Glomerular visceral epithelial cell (primary cell): ENCODE results near the gene ACSM3.
"Not testable (repeated sequence)": the region's sequence is repeated elsewhere in the genome, so short reads cannot be mapped to it uniquely, and the experiment has no call there.

ENCODE experiments used
- DNase-seq: peaks from one replicate; pipeline ENCODE4 v3.0.0-alpha.2; 2016; ENCODE audit errors: extremely low spot score

Gene ACSM3, protein sequence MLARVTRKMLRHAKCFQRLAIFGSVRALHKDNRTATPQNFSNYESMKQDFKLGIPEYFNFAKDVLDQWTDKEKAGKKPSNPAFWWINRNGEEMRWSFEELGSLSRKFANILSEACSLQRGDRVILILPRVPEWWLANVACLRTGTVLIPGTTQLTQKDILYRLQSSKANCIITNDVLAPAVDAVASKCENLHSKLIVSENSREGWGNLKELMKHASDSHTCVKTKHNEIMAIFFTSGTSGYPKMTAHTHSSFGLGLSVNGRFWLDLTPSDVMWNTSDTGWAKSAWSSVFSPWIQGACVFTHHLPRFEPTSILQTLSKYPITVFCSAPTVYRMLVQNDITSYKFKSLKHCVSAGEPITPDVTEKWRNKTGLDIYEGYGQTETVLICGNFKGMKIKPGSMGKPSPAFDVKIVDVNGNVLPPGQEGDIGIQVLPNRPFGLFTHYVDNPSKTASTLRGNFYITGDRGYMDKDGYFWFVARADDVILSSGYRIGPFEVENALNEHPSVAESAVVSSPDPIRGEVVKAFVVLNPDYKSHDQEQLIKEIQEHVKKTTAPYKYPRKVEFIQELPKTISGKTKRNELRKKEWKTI

DNA sequence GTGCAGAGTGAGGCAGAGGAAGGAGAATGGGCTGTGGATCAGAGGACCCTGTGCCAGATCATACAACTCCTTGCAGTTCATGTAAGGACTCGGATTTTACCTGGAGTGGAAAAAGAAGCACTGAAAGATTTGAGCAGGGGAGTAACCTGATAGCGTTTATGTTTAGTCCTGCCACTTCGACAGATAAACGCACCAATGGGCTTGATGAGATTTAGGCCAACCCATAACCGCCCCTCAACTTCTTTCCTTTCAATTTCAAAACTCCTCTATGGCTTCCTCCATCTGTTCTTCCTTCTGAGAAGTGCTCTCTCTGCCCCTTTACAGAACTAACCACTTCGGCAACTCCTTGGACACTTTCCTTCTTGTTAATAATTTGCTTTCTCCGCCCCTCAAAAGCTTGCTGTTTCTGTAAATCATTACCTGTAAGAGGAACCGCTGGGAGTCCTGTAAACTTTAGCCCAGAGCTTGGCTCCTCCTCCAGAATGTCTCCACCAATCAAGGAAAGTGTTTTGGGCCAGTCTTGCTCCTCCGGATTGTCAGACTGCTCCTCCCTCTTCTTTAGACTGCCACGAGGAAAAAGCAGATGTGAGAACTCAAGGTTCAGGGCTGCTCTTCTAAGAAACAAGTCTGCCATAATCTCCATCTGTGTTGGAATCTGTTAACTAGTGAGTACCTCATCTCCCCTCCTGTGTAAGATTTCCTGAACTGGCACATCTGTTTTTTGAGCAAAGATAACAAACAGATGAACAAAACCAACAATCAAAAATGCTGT is at the start of gene ACSM3:
ACSM3 (plus strand) TSS at position 554 of the 772 bp plus-strand sequence. CDS start 6,021 bp downstream, outside the sequence.
- peak; percentile 93 for DNase-seq

DNA sequence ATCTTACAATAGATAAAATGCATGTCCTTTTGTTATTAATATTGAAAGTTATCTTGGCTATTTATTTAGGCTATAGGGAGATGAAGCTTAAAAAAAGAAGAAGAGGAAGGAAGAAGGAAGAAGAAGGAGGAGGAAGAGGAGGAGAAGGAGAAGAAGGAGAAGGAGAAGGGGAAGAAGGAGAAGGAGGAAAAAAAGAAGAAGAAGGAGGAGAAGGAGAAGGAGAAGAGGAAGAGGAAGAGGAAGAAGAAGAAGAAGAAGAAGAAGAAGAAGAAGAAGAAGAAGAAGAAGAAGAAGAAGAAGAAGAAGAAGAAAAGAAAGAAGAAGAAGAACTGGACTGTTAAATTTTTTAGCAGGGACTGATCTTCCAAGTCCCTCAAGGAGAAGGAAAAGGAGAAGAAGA is 46.1 kb upstream of the ACSM3 start:
- not testable (repeated sequence) for DNase-seq

- no peak for DNase-seq
Measured at GRCh38 chr16:20720251-20720650, 43.6 kb upstream of the ACSM3 start.

DNA sequence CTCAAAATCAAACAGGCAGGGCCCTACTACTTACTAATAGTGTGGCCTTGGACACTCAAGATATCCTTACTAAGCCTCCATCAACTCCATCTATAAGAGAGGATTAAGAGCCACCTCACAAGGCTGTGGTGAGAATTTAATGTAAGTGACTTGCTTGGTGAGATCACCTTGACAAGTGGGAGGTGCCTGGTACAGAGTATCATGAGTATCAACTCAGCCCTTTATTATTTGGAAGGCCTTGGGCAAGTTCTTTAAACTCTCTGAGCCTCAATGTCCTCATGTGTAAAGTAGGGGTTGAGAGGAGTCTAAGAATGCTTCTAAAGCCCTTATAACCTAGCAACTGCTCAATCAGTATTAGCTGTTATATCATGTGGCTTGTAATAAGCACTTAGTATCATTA is 37.2 kb upstream of the ACSM3 start:
- DNase-seq, result no peak

GRCh38 chr16:20727181-20727580 is 36.6 kb upstream of the ACSM3 start:
- no peak for DNase-seq

- DNase-seq, result no peak
Measured at GRCh38 chr16:20729141-20729540, 34.7 kb upstream of the ACSM3 start.

DNA sequence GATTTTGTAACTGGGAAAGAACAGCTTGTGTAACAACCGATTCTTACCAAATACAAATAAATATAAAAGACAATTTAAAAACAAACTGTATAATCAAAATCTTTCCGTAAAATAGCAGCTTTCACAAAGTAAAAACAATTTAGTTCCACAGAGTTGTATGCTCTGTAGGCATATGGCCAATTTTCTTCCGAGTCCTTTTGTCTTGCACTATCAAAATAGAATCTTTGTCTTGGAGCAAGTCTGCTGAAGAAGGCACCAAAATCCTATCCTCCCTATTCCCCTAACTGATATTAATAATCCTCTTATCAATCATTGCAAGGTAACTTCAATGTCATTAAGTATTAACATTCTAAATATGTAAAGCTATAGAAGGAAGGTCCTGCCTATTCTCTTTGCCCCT is 29.8 kb upstream of the ACSM3 start:
- no peak for DNase-seq

DNA sequence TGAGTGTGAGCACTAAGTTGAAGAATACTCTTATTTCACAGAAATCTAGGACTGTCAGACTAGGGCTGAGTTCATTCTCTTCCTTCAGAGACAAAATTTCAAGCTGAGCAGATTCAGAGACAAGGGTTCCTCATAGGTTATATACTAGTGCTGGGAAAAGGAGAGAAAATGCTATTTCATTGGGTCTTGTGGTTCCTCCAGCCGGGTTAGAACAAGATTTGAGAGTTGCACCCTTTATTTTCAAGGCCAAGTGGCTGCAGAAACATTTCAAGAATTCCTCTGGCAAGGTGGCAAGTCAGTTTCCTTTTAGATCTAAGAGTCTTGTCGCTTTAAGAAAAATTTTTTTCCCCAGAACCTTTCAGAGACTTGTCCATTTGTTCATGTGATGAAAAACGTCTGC is 29.0 kb upstream of the ACSM3 start:
- no peak for DNase-seq

DNA sequence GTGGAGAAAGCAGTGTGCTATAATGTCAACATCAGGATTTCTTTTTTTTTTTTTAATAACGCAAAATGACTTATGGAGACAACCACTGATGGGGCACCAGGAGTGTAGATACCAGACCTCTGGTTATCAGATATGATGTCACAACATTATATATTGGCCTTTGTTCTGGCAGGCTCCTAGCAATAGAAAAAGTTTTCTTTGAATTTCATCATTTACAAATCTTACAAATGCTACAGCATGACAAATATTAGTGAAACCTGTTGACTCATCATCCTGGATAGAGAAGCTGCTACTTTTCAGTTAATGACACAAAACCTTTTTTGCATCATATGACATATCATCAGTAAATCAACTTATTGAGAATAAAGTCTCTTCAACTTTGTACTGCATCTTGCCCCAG is 28.3 kb upstream of the ACSM3 start:
- no peak for DNase-seq

GRCh38 chr16:20740007-20740883 is 23.6 kb upstream of the ACSM3 start:
- peak; percentile 25 for DNase-seq

DNA sequence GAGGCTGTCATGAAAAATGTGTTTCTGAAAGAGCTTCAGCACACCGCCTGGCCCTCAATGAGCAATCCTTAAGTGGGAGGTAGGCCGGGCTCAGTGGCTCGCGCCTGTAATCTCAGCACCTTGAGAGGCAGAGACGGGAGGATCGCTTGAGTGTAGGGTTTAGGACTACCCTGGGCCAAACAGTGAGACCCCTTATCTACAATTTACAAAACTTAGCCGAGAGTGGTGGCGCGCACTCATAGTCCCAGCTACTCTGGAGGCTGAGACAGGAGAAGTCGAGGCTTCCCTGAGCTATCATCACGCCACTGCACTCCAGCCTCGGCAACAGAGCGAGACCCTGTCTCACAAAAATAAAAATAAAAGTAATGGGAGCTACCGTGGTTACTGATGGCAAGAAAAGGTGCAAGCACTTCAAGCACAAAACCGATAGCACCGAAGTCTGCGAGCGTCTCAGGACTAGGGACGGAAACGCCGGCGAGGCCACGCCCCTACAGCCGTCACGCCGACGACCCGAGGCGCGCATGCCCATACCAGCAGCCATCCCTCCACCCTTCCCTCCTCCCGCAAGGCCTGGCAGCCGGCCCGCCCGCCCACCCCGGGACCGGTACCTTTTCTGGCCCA is 22.8 kb upstream of the ACSM3 start:
- DNase-seq, result peak; percentile 74

GRCh38 chr16:20741554-20742285 is 22.1 kb upstream of the ACSM3 start, which contains the start of gene THUMPD1:
THUMPD1 (minus strand) TSS chr16:20741818; CDS start chr16:20741739, 79 bp downstream.
- peak; percentile 92 for DNase-seq

- no peak for DNase-seq
Measured at GRCh38 chr16:20743591-20743990, 20.2 kb upstream of the ACSM3 start.

DNA sequence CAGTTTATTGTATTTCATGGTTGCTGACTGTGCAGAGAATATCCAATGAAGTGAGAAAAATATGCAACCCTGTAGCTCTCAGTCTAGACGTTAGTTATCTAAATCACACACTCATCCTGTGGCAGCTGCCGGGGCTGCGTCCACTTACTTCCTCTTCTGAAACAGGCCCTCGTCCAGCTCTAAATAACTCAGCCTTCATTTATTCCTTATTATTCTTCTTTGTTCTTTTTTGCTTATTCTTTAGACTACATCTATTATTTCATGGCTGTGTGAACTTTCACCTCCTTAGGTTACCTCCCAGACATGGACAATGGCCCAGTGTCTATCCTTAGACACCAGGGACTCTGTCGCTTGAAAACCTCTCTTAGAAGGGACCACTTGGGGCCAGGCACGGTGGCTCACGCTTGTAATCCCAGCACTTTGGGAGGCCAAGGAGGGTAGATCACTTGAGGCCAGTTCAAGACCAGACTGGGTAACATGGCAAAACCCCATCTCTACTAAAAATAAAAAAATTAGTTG is 18.8 kb upstream of the ACSM3 start:
- DNase-seq, result no peak

DNA sequence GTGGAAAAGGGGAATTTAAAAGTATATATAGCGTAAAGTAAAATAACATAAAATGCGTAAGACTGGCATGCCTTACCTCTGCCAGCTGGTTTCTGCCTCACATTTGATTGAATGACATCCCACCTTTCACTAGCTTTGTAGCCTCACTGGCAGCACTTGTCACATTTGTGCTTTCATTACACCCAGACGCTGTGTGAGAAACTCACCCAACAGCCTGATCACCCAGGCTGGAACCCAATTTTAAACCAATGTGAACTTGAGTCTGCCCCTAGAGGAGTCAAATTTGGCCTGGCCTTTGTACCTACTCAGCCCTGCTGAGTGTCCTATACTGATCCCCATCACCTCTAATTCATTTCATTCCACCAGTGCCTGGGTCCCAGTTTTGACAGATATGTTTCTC is 17.4 kb upstream of the ACSM3 start:
- DNase-seq, result no peak

DNA sequence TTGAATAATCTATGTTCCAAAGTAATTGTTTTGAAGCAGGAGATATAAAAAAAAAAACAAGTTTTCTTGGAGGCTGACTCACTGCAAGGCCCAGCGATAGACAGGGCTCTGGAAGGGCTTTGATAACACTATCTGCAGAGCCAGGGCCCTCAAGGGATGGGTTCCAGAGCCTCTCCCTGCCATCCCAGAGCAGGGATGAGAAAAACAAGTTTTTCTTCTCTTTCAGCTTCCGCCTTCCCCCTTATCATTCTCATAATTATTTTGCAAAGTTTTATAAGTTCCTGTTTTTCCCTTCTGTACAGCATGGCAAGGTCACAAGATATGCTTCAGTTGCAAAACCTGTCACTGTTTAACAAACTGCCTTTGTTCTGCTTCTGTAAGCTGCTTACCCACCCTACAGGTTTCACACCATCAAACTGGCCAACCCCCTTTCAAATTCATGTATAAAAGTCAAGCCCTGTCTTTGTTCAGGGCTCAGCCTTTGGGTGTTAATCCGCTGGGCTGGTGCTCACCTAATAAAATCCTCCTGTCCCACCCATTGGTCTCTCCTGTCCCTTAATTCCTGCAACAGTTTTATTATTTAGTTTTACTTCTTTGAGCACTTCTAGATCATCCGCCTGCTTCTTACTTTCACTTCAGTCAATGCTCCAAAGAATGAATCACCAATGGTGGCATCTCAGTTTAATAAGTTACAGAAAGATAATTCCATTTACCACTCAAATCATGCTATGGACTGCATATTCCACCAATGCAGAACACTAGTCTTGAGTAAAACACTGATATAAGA is 16.6 kb upstream of the ACSM3 start:
- DNase-seq, result peak; percentile 1

DNA sequence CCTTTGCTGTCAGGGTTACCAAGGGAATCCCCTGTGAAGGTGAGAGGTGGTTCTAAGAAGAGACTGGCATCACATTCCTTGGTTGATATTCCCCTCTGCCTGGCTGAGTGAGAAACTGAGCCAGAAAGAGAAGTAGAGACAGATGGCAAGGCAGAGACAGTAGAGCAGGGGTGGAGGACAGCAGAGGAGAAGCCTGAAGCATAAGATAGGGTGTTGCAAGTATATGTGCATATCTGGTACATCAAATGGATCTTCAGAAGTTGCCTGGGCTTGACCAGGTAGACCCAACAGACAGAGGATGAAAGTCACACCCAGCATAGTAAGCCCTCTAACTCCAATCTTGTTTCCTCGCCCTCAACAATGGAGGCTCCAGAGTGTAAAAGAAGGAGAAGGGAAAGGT is 14.3 kb upstream of the ACSM3 start:
- no peak for DNase-seq

GRCh38 chr16:20750558-20750957 is 13.3 kb upstream of the ACSM3 start:
- no peak for DNase-seq

DNA sequence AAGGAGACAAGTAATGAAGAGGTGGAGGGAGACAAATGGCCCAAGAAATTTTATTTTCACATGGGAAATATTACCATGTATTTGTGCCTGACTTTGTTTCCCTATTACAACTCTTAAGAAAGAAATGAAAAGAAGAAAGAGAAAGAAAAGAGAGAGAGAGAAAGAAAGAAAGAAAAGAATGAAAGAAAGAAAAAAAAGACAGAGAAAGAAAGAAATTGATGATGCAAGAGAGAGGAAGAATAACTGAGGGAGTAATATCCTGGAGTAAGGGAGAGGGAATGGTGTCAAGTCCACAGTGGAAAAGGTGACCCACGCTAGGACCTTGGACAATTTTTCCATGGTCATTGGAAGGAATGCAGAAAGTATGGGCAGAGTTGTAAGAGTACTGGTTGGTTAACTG is 10.1 kb upstream of the ACSM3 start:
- no peak for DNase-seq
